ENCODE measurements around the gene PLD3.

Gene PLD3, protein sequence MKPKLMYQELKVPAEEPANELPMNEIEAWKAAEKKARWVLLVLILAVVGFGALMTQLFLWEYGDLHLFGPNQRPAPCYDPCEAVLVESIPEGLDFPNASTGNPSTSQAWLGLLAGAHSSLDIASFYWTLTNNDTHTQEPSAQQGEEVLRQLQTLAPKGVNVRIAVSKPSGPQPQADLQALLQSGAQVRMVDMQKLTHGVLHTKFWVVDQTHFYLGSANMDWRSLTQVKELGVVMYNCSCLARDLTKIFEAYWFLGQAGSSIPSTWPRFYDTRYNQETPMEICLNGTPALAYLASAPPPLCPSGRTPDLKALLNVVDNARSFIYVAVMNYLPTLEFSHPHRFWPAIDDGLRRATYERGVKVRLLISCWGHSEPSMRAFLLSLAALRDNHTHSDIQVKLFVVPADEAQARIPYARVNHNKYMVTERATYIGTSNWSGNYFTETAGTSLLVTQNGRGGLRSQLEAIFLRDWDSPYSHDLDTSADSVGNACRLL

DNA sequence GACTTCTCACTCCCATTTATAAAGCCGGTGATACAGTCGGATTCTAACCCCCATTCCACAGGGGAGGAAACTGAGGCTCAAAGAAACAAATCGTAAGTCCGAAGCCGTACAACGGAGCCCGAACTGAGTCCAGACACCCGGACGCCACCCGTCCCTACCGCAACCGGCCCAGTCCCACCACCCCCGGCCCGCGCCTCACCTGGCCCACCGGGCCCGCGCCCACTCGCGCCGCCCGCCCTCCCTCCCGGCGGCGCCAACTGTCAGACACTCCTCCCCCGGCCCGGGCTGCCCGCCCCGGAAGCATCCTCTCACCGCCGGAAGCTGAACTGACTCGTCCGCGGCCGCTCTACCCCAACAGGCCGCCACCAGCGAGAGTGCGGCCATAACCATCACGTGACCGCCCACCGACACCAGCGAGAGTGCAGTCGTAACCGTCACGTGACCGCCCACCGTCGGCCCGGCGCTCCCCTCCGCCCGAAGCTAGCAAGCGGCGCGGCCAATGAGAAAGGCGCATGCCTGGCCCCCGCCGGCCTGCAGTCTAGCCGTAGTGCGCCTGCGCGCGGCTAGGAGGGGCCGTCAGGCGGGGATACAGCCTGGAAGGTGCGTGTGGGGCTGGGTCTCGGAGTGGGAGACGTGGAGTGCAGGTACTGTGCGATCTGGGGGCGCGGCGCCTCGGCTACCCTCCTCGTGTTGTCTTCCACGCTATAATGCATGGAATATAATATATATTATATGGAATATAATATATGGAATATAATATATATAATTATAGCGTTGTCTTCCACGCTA lies at the start of gene PLD3, which contains the start of gene C19orf47:
Gene PLD3 (plus strand): TSS at position 571 of the 789 bp plus-strand sequence. CDS start 17,789 bp downstream, outside the sequence.
Gene C19orf47 (minus strand): TSS at position 273 of the 789 bp plus-strand sequence. CDS start 6,540 bp downstream, outside the sequence.
- peak; percentile 94 for DNase-seq (ENCODE audit: low read depth, low spot score)

DNA sequence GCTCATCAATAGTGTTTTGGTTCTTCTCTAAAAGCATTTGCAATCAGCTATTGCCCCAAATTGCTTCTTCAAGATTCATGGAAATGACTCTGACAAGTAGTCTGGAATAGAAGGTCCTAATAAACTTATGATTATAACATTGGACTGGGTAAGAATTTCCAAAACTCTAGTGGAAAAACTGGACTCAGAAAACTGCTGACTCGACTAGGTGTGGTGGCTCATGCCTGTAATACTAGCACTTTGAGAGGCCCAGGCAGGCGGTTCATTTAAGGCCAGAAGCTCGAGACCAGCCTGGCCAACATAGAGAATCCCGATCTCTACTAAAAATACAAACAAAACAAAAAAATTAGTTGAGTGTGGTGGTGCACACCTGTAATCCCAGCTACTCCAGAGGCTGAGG lies 47.8 kb upstream of the PLD3 start:
- no peak for DNase-seq (ENCODE audit: low read depth, low spot score)

DNA sequence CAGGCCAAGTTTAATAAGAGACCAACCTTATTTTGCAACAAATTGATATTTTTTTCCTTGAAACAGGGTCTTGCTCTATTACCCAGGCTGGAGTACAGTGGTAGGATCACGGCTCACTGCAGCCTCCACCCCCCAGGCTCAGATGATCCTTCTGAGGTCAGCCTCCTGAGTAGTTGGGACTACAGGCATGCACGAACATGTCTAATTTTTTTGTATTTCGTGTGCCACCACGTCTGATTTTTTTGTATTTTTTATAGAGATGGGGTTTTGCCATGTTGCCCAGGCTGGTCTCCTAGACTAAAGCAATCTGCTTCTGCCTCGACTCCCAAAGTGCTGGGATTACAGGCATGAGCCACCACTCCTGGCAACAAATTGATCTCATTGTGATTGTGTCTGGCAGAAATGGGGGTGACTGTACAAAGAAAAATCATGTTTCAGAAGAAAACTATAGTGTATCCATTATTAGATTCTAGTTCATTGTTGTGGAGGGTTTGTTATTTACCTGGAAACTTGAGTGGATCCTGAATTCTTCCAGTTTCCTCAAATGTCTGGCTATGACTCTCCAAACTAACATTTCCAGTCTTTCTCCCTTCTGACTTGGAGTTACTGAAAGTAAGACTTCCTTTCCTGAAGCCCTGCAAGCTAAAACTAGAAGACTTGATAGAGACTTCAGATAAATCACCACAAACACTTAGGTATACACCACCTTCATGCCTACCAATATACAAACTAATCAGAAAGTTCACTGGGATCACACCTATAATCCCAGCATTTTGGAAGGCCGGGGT lies 46.1 kb upstream of the PLD3 start:
- no peak for DNase-seq (ENCODE audit: low read depth, low spot score)

DNA sequence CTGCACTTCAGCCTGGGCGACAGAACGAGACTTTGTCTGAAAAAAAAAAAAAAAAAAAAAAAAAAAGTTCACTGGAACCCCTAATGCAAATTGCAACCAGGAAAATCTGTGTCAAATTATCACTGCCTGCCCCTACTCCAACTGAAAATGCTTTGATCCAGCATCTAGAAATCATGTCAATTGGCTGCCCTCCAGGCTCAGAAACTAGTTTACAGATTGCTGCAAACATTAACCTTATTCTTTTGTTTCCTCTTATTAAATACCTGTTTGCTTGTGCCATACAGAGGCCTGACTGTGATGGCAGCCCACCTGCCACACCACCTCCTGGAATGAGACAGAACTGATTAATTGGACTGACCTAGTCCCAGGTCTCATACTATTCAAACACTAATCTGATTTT lies 44.7 kb upstream of the PLD3 start:
- no peak for DNase-seq (ENCODE audit: low read depth, low spot score)

DNA sequence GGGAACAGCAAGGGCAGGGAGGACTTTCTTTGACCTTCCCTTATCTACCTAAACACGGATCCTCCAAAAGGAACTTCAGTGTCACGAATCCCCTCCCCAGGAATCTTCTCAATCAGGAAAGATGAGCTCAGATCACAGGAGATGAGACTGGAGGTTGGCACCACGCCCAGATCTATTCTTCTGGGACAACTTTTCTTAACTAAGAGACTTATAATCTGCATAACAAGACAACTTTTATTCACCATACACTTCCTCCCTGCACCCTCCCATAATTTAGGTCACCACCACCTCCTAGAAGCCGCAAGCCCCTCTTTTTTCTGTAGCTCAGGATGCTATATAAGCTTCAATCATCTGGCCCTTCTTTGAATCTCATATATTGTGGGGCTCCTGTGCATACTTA lies 44.2 kb upstream of the PLD3 start:
- DNase-seq (ENCODE audit: low read depth, low spot score): no peak

DNA sequence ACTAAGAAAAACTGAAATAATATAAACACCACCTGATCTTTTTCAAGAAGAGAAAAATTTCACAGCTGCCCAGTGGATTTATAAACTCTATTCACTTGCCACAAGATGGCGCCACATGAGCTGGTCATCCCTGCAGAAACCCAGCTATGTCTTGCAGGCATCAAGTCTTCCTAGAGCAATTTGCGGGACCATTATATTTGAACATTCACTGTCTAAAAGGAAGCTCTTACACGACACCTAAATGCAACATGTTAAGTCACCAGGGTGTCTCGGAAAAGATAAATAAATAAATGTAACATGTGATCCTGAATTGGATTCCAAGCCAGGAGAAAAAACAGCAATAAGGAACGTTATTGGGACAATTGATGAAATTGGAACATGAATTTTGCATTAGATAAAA lies 43.1 kb upstream of the PLD3 start:
- DNase-seq (ENCODE audit: low read depth, low spot score): peak; percentile 57

DNA sequence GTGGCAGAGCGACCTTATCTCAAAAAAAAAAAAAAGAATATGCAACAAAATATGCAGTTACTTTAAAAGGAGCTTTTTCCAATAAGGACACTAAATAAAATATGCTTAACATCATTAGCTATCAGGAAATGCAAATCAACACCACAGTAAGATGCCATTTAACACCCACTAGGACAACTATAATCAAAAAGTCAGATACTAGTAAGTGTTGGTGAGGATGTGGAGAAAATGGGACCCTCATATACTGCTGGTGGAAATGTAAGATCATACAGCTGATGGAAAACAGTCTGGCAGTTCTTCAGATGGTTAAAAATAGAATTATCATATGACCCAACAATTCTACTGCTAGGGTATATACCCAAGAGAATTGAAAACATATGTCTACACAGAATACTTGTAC lies 38.8 kb upstream of the PLD3 start:
- DNase-seq (ENCODE audit: low read depth, low spot score): no peak

DNA sequence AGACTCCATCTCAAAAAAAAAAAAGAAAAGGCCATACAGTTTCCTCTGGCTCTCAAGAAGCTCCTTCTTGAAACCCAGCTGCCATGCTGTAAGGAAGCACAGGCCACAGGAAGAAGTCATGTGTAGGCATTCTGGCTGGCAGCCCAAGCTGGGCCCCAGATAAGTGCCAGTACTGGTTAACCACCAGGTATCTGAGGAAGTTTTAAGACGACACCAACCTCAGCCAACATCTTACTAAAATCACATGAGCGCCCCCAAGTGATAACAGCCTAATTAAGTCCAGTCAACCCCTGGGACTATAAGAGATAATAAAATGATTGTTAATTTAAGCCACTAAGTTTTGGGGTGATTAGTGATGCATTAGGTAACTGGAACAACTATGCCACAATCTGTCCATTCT lies 36.0 kb upstream of the PLD3 start:
- DNase-seq (ENCODE audit: low read depth, low spot score): no peak

DNA sequence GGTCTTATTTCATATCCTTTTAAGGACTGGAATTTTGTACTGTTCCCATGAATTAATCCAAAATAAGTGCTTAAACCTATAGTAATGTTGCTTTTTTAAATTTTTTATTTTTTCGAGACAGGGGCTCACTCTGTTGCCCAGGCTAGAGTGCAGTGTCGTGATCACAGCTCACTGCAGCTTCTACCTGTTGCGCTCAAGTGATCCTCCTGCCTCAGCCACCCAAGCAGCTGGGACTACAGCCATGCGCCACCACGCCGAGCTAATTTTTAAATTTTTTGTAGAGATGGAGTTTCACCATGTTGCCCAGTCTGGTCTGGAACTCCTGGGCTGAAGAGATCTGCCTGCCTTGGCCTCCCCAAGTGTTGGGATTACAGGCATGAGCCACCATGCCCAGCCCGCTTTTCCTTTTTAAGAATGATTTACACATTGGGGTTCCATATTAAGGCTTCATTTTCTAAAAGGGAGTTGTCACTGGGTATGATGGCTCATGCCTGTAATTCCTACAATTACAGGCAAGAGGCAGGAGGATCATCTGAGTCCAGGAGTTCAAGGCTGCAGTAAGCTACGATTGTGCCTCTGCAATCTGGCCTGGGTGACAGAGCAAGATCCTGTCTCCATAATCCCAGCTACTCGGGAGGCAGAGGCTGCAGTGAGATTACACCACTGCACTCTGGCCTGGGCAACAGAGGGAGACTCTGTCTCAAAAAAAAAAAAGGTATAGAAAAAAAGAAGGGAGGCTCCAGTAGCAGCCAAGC lies 35.1 kb upstream of the PLD3 start:
- no peak for DNase-seq (ENCODE audit: low read depth, low spot score)

DNA sequence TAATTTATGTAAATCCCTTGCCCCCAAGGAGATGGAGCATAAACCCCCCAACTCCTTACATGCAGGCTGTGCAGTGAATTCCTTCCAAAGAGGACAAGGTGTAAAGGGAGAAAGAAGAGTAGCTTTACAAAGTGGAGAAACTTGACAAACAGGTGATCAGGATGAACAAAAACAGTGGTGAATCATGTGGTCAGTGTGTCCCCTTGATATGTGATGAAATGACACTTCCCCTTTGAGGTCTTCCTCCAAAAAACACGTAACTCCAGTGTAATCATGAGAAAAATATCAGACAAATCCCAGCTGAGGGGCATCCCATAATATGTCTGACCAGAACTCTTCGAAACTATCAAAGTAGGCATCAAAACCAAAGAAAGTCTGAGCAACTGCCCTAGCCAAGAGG lies 33.8 kb upstream of the PLD3 start:
- DNase-seq (ENCODE audit: low read depth, low spot score): no peak

DNA sequence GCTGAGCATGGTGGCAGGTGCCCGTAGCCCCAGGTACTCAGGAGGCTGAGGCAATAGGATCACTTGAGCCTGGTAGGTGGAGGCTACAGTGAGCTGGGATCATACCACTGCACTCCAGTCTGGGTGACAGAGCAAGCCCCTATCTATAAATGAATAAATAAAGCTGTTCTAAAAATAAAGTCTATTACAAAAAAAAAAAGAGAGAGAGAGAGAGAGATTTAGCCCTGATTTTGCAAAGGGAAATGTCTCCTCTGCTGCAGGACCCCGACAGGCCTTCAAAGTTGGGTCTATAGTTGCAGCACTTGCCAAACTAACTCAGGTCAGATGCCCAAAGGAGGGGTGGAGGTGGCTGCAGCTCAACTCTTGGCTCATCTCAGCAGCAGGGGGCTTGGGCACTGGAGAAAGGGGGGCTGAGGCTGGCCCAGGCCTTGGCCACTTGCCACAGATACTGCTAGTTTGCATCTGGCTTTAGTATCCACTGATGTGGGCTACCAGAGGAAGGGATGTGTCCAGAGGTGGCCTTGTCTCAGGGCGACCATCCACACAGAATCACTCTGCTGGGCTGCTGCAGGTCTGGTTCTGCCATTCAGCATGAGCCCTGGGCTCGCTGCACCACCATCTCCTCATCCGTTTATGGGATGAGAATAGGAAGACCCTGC lies 32.6 kb upstream of the PLD3 start:
- no peak for DNase-seq (ENCODE audit: low read depth, low spot score)

DNA sequence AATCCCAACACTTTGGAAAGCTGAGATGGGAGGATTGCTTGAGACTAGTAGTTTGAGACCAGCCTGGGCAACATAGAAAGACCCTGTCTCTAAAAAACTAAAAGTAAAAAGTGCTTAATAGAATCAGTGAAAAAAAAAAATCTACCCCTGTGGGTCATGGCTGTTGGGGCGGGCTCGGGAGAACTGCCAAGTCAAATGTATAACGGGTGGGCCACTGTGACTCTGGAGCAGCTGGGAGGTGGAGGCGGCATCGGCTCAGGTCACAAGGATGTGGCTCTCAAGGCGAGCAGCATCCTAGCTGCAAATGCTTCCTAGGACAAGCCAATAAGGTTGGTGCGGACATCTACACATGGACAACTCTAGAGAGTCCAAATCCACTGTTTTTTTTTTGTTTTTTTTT lies 31.2 kb upstream of the PLD3 start:
- DNase-seq (ENCODE audit: low read depth, low spot score): no peak

DNA sequence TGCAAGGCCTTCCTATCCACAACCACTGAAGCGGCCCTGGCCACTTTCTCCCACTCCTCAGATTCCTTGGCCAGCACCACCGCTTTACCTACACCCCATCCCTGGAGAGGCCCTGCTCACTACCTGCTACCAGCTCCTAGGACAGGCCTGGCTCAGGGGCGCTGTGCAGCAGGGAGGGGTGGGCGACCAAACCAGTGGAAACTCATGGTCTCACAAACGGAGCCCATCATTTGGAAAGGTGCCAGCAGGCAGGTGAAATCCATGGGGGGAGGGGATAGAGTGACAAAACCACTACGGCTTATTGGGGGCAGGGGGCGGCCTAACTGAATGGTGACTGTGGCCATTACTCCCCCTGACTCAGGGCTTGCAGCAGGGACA lies 27.9 kb upstream of the PLD3 start:
- DNase-seq (ENCODE audit: low read depth, low spot score): no peak

DNA sequence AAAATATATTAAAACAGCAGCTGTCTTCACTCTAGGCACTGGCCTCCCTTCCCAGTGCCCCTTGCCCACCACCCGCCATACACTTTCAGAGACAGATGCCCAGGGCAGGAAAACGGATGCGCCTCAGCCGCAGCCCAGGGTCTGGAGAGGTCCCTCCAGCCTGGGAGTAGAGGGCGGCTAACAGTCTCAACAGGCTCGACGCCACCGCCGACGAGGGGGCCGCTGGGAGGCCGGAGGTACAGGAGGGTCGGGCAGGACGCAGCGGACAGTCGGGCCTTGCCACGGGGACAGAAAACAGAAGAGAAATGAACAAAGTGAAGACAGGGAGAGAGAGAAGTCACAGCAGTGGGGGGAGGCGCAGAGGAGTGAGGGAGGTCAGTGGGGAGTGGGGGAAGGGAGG lies 27.4 kb upstream of the PLD3 start:
- no peak for DNase-seq (ENCODE audit: low read depth, low spot score)

DNA sequence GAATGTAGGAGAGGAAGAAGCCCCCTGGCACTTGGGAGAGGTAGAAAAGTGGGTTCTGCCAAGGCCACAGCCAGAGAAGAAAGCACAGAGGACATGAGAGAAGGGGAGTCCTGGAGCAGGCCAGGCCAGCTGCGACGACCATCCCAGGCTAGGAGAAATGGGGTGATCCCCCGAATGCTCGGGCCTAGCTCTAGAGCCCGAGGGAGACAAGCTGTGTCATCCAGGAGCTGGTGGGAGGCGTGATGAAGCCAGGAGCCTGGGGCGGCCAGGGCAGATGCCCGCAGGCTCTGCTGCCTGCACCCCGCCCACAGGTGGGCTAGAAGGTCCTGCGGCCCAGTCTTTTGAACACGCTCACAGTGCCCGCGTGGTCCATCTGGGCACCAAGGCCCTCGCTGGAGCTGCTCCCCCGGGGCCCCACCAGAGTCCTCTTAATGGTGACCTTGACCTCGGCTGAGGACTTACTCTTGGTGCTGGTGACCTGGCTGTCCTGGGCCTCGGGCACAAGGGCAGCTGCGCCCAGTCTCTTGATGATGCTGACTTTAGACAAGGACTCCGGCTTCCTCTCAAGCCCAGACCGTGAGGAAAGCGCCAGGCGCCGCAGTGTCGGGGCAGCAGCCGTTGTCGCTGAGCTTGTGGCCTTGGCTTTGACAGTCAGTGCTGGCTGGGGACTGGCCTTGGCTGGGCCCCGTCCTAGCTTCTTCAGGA lies 26.8 kb upstream of the PLD3 start:
- no peak for DNase-seq (ENCODE audit: low read depth, low spot score)

DNA sequence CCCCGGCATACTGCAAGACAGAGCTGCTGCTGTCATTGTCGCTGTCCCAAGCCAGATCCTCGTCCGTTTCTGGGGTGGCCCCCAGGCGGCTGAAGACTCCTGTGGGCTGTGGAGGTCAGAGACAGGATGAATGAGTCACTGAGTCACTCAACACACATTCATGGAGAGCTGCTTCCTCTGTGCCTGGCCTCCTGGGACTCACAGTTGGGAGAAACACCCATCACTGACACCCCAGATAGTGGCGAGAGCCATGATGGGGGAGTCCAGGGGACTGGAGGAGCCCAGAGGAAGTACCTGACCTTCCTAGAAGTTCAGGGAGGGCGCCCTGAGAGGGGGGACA lies 26.3 kb upstream of the PLD3 start:
- DNase-seq (ENCODE audit: low read depth, low spot score): no peak

DNA sequence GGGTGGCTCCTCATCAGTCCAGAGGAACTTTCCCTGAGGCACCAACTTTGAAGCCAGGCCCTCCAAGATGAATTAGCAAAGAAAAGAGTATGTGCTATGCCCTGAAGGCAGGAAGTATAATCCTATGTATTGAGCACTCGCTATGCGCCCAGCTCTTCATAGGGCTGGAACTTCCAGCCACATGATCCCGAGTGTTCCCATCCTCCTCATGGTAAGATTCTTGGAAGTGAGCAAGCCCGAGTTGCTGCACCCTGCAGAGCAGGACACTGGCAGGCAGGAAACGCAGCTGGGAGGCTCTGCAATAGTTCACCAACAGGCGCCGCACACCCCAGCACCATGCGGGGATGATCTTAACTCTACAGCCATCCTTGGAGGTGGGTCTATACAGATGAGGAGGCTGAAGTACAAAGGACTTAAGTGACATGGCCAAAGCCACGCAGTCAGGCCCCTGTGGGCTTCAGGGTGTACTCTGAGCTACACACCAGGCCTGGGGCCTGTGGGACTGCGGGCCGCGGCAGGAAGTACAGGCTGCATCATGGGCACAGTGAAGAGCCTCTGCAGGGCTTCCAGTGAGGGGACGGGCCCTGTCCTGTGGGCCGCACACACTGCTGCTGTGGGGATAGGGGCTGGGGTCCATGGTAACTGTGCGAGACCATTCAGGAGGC lies 25.4 kb upstream of the PLD3 start:
- DNase-seq (ENCODE audit: low read depth, low spot score): no peak

DNA sequence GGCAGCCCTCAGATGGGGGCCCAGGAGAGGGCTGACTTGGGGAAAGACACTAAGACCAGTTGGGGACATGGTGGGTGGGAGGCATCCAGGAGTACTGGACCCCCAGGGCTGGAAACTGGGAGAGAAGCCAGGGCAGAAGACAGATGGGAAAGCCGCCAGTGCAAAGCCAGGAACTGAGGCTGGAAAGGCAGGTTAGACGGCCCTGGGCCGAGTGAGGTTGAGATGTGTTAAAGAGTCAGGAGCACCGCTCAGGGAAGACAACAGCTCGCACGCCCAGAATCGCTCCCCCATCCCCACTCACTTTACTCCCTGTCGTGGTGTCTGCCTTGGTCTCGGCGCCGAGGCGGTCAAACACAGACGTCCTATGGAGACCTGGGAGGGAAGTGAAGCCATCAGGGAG lies 24.8 kb upstream of the PLD3 start:
- no peak for DNase-seq (ENCODE audit: low read depth, low spot score)

DNA sequence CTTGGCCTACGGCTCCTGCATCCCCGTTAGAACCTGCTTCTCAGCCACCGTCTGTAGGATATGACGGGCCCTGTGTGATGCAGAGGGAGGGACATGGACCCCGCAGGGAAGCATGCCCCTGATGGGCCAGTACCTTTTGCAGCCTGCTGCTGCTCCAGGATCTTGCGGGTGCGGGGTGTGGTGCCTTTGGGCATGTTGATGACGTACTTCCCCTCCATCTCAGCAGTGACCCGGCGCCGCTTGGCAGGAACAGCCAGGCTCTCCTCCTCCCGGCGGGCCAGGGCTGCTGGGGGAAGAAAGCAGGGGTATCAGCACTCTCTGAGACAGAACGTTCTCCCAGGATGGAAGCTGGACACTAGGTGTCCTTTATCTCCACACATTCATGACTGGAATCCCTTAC lies 22.3 kb upstream of the PLD3 start:
- DNase-seq (ENCODE audit: low read depth, low spot score): no peak

DNA sequence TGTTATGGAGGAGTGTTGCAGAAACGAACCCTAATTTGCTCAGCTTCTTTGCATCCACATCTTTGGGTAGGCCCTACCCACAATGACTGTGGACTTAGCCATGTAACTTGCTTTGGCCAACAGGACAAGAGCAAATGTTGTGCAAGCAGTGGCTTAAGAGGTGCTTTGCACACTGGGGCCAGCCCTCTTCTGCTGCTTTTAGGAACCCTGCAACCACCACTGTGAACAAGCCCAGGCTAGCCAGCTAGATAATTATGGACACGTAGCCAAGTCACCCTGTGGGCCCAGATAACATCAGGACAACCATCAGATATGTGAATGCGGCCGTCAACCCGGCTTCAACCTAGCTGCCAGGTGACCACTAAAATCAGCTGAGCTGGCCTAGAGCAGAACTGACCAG lies 17.4 kb upstream of the PLD3 start:
- no peak for DNase-seq (ENCODE audit: low read depth, low spot score)

All from activated naive CD8-positive, alpha-beta T cell treated with anti-CD3 and anti-CD28 coated beads, Interleukin-2, amount 50 U/mL, for 16 hours (primary cell).